Cardiac muscle cell (in vitro differentiated cells and primary cell): ENCODE measurements around the gene SGO1. TPM values are rescaled to one million over a fixed set of nuclear protein-coding genes. Genes with fewer than 3 reads are reported as not detected.

Source experiments
- DNase-seq, 2 donors: peaks; one replicate each; pipeline versions ENCODE4 v3.0.0 to v3.0.0-alpha.2; 2010 to 2017; ENCODE audit warnings: low read depth in 1 of 2, low spot score in 1 of 2
- H3K27ac ChIP-seq: fragments of 200-600 bp; sonication (generic); 2 replicates; pipeline ENCODE4 v1.5.1; 2016
- H3K27me3 ChIP-seq: fragments of 200-600 bp; sonication (generic); 2 replicates; pipeline ENCODE4 v1.6.0; 2016; ENCODE audit warnings: control low read depth
- H3K36me3 ChIP-seq: fragments of 200-600 bp; sonication (generic); 2 replicates; pipeline ENCODE4 v1.5.1; 2016; ENCODE audit warnings: control low read depth
- H3K4me1 ChIP-seq: fragments of 200-600 bp; sonication (generic); 2 replicates; pipeline ENCODE4 v1.8.1; 2017; ENCODE audit warnings: low read depth, mild to moderate bottlenecking, mixed run types
- H3K4me3 ChIP-seq: fragments of 200-600 bp; sonication (generic); 2 replicates; pipeline ENCODE4 v1.5.1; 2016; ENCODE audit warnings: mild to moderate bottlenecking
- H3K9me3 ChIP-seq: fragments of 200-600 bp; sonication (generic); 2 replicates; pipeline ENCODE4 v1.5.1; 2017; ENCODE audit warnings: low read depth, mild to moderate bottlenecking, control low read depth
- polyA plus RNA-seq: library from polyadenylated mRNA; unstranded; fragments of >200 nt; fragmentation: Nextera tagmentation; extraction: Ambion mirVana; gene quantifications from 2 replicates; pipeline ENCODE4 v1.2.1, GENCODE V29; 2016
- total RNA-seq: library from RNA; depleted of rRNA; stranded (reverse); fragments of >200 nt; gene quantifications from 2 replicates; pipeline ENCODE4 v1.2.3, GENCODE V29; 2016
- TF ChIP-seq, protein P1 (sequence below): IDR thresholded peaks from 2 replicates; pipeline ENCODE4 v1.5.1; 2012; ENCODE audit warnings: low read depth, mild to moderate bottlenecking, low read length

Gene SGO1
- total and polyA plus RNA-seq, 2 experiments from 2014 or later: 10.1 to 11.4 TPM

DNA sequence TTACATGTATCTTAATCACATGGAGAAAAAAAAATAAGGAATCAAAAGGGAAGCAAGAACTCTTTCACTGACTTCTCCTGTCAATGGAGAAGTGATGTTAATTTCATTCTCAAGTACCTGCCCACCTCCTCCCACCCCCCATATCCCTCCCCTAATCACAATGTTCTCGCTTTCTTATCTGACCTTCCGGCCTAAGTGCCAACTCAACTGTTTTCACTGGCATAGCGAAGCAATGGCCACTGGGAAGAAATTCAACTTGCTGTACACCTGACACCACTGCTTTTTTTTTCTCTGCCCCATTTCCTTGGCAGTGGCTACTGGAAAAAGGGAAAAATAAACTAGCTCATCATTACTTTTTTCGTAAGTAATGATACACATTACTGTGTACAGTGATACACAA is 3.8 kb downstream of the SGO1 start:
- H3K27ac ChIP-seq: no peak overlapping the region
- H3K4me1 ChIP-seq: peaks cover 19% of the 10 kb centered on the region
- no peaks in the 10 kb centered on the region for H3K36me3 ChIP-seq
- DNase-seq: no peak
- no peaks in the 10 kb centered on the region for H3K27me3 ChIP-seq
- H3K4me3 ChIP-seq: no peak overlapping the region
- H3K9me3 ChIP-seq: no peaks in the 10 kb centered on the region
- TF ChIP-seq, protein P1, sequence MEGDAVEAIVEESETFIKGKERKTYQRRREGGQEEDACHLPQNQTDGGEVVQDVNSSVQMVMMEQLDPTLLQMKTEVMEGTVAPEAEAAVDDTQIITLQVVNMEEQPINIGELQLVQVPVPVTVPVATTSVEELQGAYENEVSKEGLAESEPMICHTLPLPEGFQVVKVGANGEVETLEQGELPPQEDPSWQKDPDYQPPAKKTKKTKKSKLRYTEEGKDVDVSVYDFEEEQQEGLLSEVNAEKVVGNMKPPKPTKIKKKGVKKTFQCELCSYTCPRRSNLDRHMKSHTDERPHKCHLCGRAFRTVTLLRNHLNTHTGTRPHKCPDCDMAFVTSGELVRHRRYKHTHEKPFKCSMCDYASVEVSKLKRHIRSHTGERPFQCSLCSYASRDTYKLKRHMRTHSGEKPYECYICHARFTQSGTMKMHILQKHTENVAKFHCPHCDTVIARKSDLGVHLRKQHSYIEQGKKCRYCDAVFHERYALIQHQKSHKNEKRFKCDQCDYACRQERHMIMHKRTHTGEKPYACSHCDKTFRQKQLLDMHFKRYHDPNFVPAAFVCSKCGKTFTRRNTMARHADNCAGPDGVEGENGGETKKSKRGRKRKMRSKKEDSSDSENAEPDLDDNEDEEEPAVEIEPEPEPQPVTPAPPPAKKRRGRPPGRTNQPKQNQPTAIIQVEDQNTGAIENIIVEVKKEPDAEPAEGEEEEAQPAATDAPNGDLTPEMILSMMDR: no peak

DNA sequence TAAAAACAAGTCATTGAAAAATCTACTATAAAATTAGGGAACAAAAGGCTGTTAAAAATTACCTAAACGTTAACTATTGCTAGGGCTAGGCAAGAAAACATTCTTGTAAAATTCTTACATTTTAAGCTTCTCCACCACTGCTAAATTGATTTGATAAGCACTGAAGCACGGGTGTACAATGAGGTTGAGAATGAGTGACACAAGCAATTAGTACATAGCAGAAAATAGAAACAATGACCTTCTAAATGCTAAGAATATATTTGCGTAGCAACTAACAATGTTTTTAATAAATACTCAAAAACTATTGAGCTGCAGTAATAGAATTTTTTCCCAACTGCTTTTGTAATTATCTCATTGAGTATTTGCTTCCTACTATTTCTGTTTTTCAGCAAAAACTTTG is 4.7 kb downstream of the SGO1 start:
- Histone ChIP-seq H3K4me3 (no peak overlapping the region), H3K4me1 (peaks cover 14% of the 10 kb centered on the region), H3K27me3 (no peaks in the 10 kb centered on the region), H3K36me3 (no peaks in the 10 kb centered on the region), H3K9me3 (no peaks in the 10 kb centered on the region), H3K27ac (no peak overlapping the region)
- DNase-seq: no peak
- TF ChIP-seq, protein P1: no peak

DNA sequence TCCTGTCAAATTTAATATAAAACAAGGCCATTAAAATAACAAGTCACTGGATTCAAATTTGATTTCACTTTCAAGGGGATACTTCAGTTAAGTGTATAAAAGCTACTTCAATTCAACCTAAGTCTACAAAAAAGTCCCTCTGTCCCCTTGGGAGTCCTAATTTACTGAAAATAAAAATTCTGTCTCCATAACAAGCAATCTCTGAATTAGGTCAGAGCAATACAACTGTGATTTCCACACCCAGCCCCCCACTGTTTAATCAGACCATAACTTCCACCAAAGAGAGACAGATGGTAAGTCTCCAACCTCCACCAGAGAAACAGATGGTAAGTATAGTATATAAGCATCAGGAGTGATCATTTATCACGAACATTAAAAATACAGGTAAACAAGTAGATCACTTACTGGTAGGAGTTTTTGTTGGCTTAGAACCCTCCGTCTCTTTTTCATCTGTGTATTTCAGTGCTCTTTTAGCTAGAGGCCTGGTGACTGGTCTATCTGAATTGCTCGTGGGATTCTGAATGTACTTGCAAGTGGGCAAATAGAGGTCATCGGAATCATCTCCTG is 12.1 kb downstream of the SGO1 start:
- no peaks in the 10 kb centered on the region for H3K9me3 ChIP-seq
- no peak overlapping the region for H3K27ac ChIP-seq
- H3K4me3 ChIP-seq: no peak overlapping the region
- TF ChIP-seq, protein P1: no peak
- DNase-seq: no peak
- H3K4me1 ChIP-seq: no peaks in the 10 kb centered on the region
- H3K27me3 ChIP-seq: no peaks in the 10 kb centered on the region
- H3K36me3 ChIP-seq: no peaks in the 10 kb centered on the region

DNA sequence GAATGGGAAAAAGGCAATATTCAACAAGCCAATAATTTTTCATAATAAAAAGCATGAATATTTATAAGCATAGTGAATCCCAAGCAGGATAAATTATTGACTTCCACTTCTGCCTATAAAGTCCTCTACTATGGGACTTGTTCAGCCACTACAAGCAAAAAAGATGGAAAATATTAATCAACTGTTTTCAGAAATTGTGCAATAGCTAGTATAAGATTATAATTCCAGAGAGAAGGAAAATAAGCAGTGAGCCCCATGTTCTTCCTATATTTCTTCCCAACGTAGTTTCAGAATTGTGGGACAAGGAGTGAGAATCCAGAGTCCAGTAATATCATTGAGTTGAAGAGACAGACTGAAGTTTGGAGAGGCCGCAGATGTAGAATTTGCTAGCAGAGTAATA is 24.3 kb downstream of the SGO1 start:
- Histone ChIP-seq H3K27me3 (no peaks in the 10 kb centered on the region), H3K4me1 (no peaks in the 10 kb centered on the region), H3K36me3 (no peaks in the 10 kb centered on the region), H3K9me3 (no peaks in the 10 kb centered on the region), H3K27ac (no peak overlapping the region), H3K4me3 (no peak overlapping the region)
- TF ChIP-seq, protein P1: no peak
- no peak for DNase-seq

DNA sequence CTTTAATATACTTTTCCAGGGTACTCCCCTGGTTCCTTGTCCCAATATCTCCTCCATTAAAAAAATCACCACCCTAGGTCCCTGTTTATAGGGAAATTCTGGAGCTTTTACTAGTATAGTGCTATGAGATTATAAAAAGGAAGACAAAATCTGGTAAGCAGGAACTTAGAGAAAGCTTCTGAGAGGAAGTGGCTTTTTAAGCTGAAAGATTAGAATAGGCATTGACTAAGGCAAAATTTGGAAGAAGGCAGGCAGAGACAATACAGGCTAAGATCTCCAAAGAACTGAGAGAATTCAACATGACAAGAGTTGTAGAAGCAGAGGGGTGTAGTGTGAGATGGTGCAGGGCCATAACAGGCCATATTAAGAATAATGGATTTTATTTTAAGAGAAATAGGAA is 25.8 kb downstream of the SGO1 start:
- Histone ChIP-seq H3K27ac (no peak overlapping the region), H3K4me1 (no peaks in the 10 kb centered on the region), H3K27me3 (no peaks in the 10 kb centered on the region), H3K36me3 (no peaks in the 10 kb centered on the region), H3K9me3 (no peaks in the 10 kb centered on the region), H3K4me3 (no peak overlapping the region)
- no peak for DNase-seq
- TF ChIP-seq, protein P1: no peak

DNA sequence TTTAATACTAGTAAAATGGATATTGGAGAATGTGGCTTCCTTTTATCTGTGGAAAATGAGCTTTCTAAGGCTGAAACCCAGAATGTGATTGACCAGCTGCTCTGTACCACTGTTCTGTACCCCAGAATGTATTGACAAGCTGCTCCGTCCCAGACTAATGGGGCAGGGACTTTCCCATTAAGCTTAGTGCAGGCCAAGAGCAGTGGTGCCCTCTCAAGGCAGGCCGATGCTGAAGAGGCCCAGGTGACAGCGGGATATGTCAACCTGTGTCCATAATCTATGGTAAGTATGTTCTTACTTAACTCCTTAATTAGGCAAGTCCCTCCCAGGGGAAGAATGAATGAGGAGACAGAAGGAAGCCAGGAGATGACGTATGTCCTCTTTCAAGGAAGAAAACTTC is 31.1 kb downstream of the SGO1 start:
- Histone ChIP-seq H3K36me3 (peaks cover 2% of the 10 kb centered on the region), H3K4me1 (no peaks in the 10 kb centered on the region), H3K9me3 (no peaks in the 10 kb centered on the region), H3K27ac (no peak overlapping the region), H3K4me3 (no peak overlapping the region), H3K27me3 (no peaks in the 10 kb centered on the region)
- TF ChIP-seq, protein P1: no peak
- DNase-seq: no peak
